LNCaP clone FGC (cell line): Measurements from ENCODE around the gene RNF17.

ENCODE experiments used
- DNase-seq: peaks from one replicate; pipeline ENCODE4 v3.0.0-alpha.2; 2011; ENCODE audit warnings: low read depth
- H3K4me3 ChIP-seq: 2 replicates; pipeline ENCODE4 v1.5.1; 2011; ENCODE audit warnings: mild to moderate bottlenecking, low read depth, low read length, control low read depth
- CTCF ChIP-seq: IDR thresholded peaks from 2 replicates; pipeline ENCODE4 v1.5.1; 2012; ENCODE audit warnings: mild to moderate bottlenecking; ENCODE audit not compliant: control insufficient read depth, insufficient read depth; ENCODE audit errors: extremely low read depth

RNF17 gene

GRCh38 chr13:24759197-24759596 is 4.8 kb upstream of the RNF17 start:
- no peak for DNase-seq
- no peak overlapping the region for H3K4me3 ChIP-seq
- no peak for TF ChIP-seq CTCF

GRCh38 chr13:24764276-24764630 is 284 bp downstream of the RNF17 start:
- TF ChIP-seq CTCF, result no peak
- no peak for DNase-seq
- H3K4me3 ChIP-seq, result no peak overlapping the region

- H3K4me3 ChIP-seq, result no peak overlapping the region
These were observed 13.2 kb downstream of the RNF17 start for GRCh38 chr13:24777171-24777570.

GRCh38 chr13:24784319-24784718 is 20.4 kb downstream of the RNF17 start:
- no peak for DNase-seq
- H3K4me3 ChIP-seq, result no peak overlapping the region
- no peak for TF ChIP-seq CTCF

More at GRCh38 chr13:24777171-24777570, 13.2 kb downstream of the RNF17 start:
- no peak for DNase-seq
- TF ChIP-seq CTCF, result no peak

- no peak overlapping the region for H3K4me3 ChIP-seq
- no peak for TF ChIP-seq CTCF
- no peak for DNase-seq
These were observed 24.6 kb downstream of the RNF17 start for GRCh38 chr13:24788538-24788937.

GRCh38 chr13:24802074-24802473 is 38.1 kb downstream of the RNF17 start:
- no peak overlapping the region for H3K4me3 ChIP-seq
- DNase-seq, result no peak
- TF ChIP-seq CTCF, result no peak

GRCh38 chr13:24821207-24821606 is 57.2 kb downstream of the RNF17 start:
- TF ChIP-seq CTCF, result no peak
- no peak overlapping the region for H3K4me3 ChIP-seq
- DNase-seq, result no peak
